ENCODE measurements around the gene PARS2. TPM values are rescaled to one million over a fixed set of nuclear protein-coding genes. Genes with fewer than 3 reads are reported as not detected.
A peak's percentile ranks its signal among the peaks of the same experiment; 100 is the strongest.

Gene PARS2
- total RNA-seq, 1 experiment from 2014 or later, result 10.2 TPM

- Histone ChIP-seq H3K79me1 (ENCODE audit: insufficient read depth, low read depth, low read length, poor library complexity, severe bottlenecking) (no peaks in the 10 kb centered on the region), H3K9me3 (ENCODE audit: control insufficient read depth, low read depth, low read length) (no peaks in the 10 kb centered on the region), H4K8ac (replicated peaks; ENCODE audit: insufficient read length, low read depth, low read length) (no peak within 1 kb of the TSS), H3K4ac (ENCODE audit: low read depth, low read length) (no peak within 1 kb of the TSS), H2AK5ac (ENCODE audit: insufficient read length, low read length) (no peak within 1 kb of the TSS), H4K20me1 (ENCODE audit: control insufficient read depth, insufficient read depth, insufficient read length) (no peaks in the 10 kb centered on the region), H3K79me2 (ENCODE audit: insufficient read depth, low read length) (no peaks in the 10 kb centered on the region), H4K5ac (ENCODE audit: insufficient read length, low read depth, low read length) (no peak within 1 kb of the TSS), H3K4me1 (ENCODE audit: insufficient read depth, low read length) (no peaks in the 10 kb centered on the region), H3K9ac (ENCODE audit: extremely low read depth, insufficient read length, low read length) (no peak within 1 kb of the TSS), H3K27me3 (ENCODE audit: insufficient read depth, low read length) (no peaks in the 10 kb centered on the region; the same call in 1 of the 2 replicates), H3K14ac (ENCODE audit: insufficient read depth, low read length) (peak within 1 kb of the TSS; percentile 21; the same call in 1 of the 2 replicates), H2BK15ac (ENCODE audit: low read depth, low read length) (no peak within 1 kb of the TSS), H3K27ac (ENCODE audit: insufficient read length, low read depth, low read length) (no peak within 1 kb of the TSS), H4K91ac (ENCODE audit: insufficient read length, low read depth, low read length) (no peak within 1 kb of the TSS), H3K56ac (ENCODE audit: insufficient read length, low read depth, low read length) (no peak within 1 kb of the TSS), H3K23me2 (ENCODE audit: insufficient read length, low read depth, low read length, poor library complexity, severe bottlenecking) (no peaks in the 10 kb centered on the region), H3T11ph (ENCODE audit: low read length) (no peak within 1 kb of the TSS), H2BK12ac (ENCODE audit: insufficient read length, low read depth, low read length) (no peak within 1 kb of the TSS), H3K18ac (ENCODE audit: insufficient read length, low read depth, low read length) (peak within 1 kb of the TSS; percentile 27), H2AFZ (ENCODE audit: low read length) (no peak within 1 kb of the TSS), H2BK120ac (ENCODE audit: low read depth, low read length, poor library complexity, severe bottlenecking) (no peak within 1 kb of the TSS), H3K4me2 (ENCODE audit: insufficient read depth, insufficient read length, low read length) (peak within 1 kb of the TSS; percentile 11), H3K23ac (ENCODE audit: insufficient read length, low read depth, low read length) (no peak within 1 kb of the TSS), H2BK5ac (ENCODE audit: insufficient read length, low read length) (no peak within 1 kb of the TSS), H2BK20ac (ENCODE audit: low read depth, low read length, poor library complexity, severe bottlenecking) (no peak within 1 kb of the TSS)
- WGBS (ENCODE audit: extremely low coverage, insufficient read length, low lambda C conversion rate), result no CpG with 5 or more reads among the region's 58 CpGs
- Mint-ChIP-seq H3K36me3 (ENCODE audit: insufficient read depth in 1 of 3, low read depth in 3 of 3) (no peaks in the 10 kb centered on the region), H3K4me3 (no peak within 1 kb of the TSS; a peak in 2 of 5 replicates), H3K9me3 (no peaks in the 10 kb centered on the region), H3K4me1 (peaks cover 4 to 11% of the 10 kb centered on the region in 2 experiments; a peak in 3 of 4 replicates), H3K27me3 (ENCODE audit: low read depth) (peaks cover 31% of the 10 kb centered on the region), H3K27ac (no peak within 1 kb of the TSS)
- DNase-seq, result peak; percentile 83
- TF ChIP-seq CTCF (conservative IDR thresholded peaks at IDR 0.05), result peak; percentile 51
These were observed 36.8 kb upstream of the PARS2 start, which contains the start of gene TTC22 for GRCh38 chr1:54800899-54801759. Gene TTC22 (minus strand): TSS chr1:54801323. CDS start chr1:54801163, 160 bp downstream.
